Kidney epithelial cell (primary cell): ENCODE data around the gene MBNL2. TPM values are rescaled to one million over a fixed set of nuclear protein-coding genes. Genes with fewer than 3 reads are reported as not detected.

Experiments used
- DNase-seq: peaks from one replicate; pipeline ENCODE4 v3.0.0-alpha.2; 2010; ENCODE audit warnings: low read depth
- H3K27me3 ChIP-seq: 2 replicates; pipeline ENCODE4 v1.6.0; 2011; ENCODE audit warnings: low read length; ENCODE audit not compliant: control insufficient read depth, insufficient read depth
- H3K36me3 ChIP-seq: 2 replicates; pipeline ENCODE4 v1.5.1; 2011; ENCODE audit warnings: low read length; ENCODE audit not compliant: control insufficient read depth, insufficient read depth
- H3K4me3 ChIP-seq: 2 replicates; pipeline ENCODE4 v1.5.1; 2011; ENCODE audit warnings: low read depth, mild to moderate bottlenecking, control low read depth, low read length
- CTCF ChIP-seq: IDR thresholded peaks from 2 replicates; pipeline ENCODE4 v1.5.1; 2011; ENCODE audit warnings: mild to moderate bottlenecking, moderate library complexity, low read length, control low read depth, inconsistent platforms; ENCODE audit not compliant: insufficient read depth, poor library complexity, severe bottlenecking
- total RNA-seq: library from RNA; depleted of rRNA; stranded (reverse); fragments of >200 nt; gene quantifications from 2 replicates; pipeline ENCODE4 v1.2.3, GENCODE V29; 2015

MBNL2 gene
- total RNA-seq, 1 donor from 2014 or later, result 42.4 TPM

- TF ChIP-seq CTCF, result peak; percentile 51
- no peaks in the 10 kb centered on the region for H3K36me3 ChIP-seq
- no peak overlapping the region for H3K4me3 ChIP-seq
- DNase-seq, result no peak
- H3K27me3 ChIP-seq, result no peaks in the 10 kb centered on the region
These were observed 9.5 kb upstream of the MBNL2 start for GRCh38 chr13:97212601-97213040.

- Histone ChIP-seq H3K27me3 (no peaks in the 10 kb centered on the region), H3K36me3 (no peaks in the 10 kb centered on the region), H3K4me3 (no peak overlapping the region)
- TF ChIP-seq CTCF, result no peak
- DNase-seq, result no peak
These were observed 7.2 kb upstream of the MBNL2 start for GRCh38 chr13:97214921-97215320.

GRCh38 chr13:97215325-97215724 is 6.8 kb upstream of the MBNL2 start:
- no peaks in the 10 kb centered on the region for H3K27me3 ChIP-seq
- no peaks in the 10 kb centered on the region for H3K36me3 ChIP-seq
- no peak for DNase-seq
- TF ChIP-seq CTCF, result no peak
- H3K4me3 ChIP-seq, result no peak overlapping the region

GRCh38 chr13:97219226-97219625 is 2.9 kb upstream of the MBNL2 start:
- DNase-seq, result no peak
- no peak overlapping the region for H3K4me3 ChIP-seq
- TF ChIP-seq CTCF, result no peak
- no peaks in the 10 kb centered on the region for H3K27me3 ChIP-seq
- no peaks in the 10 kb centered on the region for H3K36me3 ChIP-seq

- DNase-seq, result no peak
- no peak for TF ChIP-seq CTCF
- H3K4me3 ChIP-seq, result no peak overlapping the region
- no peaks in the 10 kb centered on the region for H3K27me3 ChIP-seq
- no peaks in the 10 kb centered on the region for H3K36me3 ChIP-seq
These were observed 1.8 kb upstream of the MBNL2 start for GRCh38 chr13:97220151-97220900.

GRCh38 chr13:97221046-97221445 is 1.1 kb upstream of the MBNL2 start:
- DNase-seq, result no peak
- Histone ChIP-seq H3K4me3 (no peak overlapping the region), H3K36me3 (no peaks in the 10 kb centered on the region), H3K27me3 (no peaks in the 10 kb centered on the region)
- TF ChIP-seq CTCF, result no peak
